ENCODE data around the gene ZNF227.
"Not testable (repeated sequence)": the region's sequence is repeated elsewhere in the genome, so short reads cannot be mapped to it uniquely, and the experiment has no call there.

Gene ZNF227

GRCh38 chr19:44212250-44212865 lies at the start of gene ZNF227:
Gene ZNF227 (plus strand): TSS chr19:44212532. CDS start chr19:44217793, 5,261 bp downstream.
- DNase-seq (ENCODE audit: low read depth in 2 of 2), result peak; percentile 94 to 95

GRCh38 chr19:44163789-44164188 lies 48.5 kb upstream of the ZNF227 start:
- DNase-seq (ENCODE audit: low read depth in 2 of 2), result no peak

GRCh38 chr19:44164327-44164672 lies 48.0 kb upstream of the ZNF227 start:
- no peak for DNase-seq (ENCODE audit: low read depth in 2 of 2)

GRCh38 chr19:44164673-44165512 lies 47.4 kb upstream of the ZNF227 start, which contains the start of gene ZNF226:
Gene ZNF226 (plus strand): TSS chr19:44165100. CDS start chr19:44170081, 4,981 bp downstream.
- peak; percentile 96 to 97 for DNase-seq (ENCODE audit: low read depth in 2 of 2)

GRCh38 chr19:44170660-44171059 lies 41.7 kb upstream of the ZNF227 start:
- DNase-seq (ENCODE audit: low read depth in 2 of 2), result not testable (repeated sequence)

GRCh38 chr19:44176590-44176989 lies 35.7 kb upstream of the ZNF227 start:
- DNase-seq (ENCODE audit: low read depth in 2 of 2), result no peak

- no peak for DNase-seq (ENCODE audit: low read depth in 2 of 2)
Observed at GRCh38 chr19:44180968-44181367, 31.4 kb upstream of the ZNF227 start.

GRCh38 chr19:44182145-44182544 lies 30.2 kb upstream of the ZNF227 start:
- no peak for DNase-seq (ENCODE audit: low read depth in 2 of 2)

GRCh38 chr19:44190020-44190419 lies 22.3 kb upstream of the ZNF227 start:
- no peak for DNase-seq (ENCODE audit: low read depth in 2 of 2)

GRCh38 chr19:44192127-44192526 lies 20.2 kb upstream of the ZNF227 start:
- no peak for DNase-seq (ENCODE audit: low read depth in 2 of 2)

GRCh38 chr19:44196772-44197171 lies 15.6 kb upstream of the ZNF227 start:
- DNase-seq (ENCODE audit: low read depth in 2 of 2), result no peak

GRCh38 chr19:44202470-44202869 lies 9.9 kb upstream of the ZNF227 start:
- DNase-seq (ENCODE audit: low read depth in 2 of 2), result no peak

GRCh38 chr19:44202974-44203373 lies 9.4 kb upstream of the ZNF227 start:
- no peak for DNase-seq (ENCODE audit: low read depth in 2 of 2)

GRCh38 chr19:44203877-44204276 lies 8.5 kb upstream of the ZNF227 start:
- DNase-seq (ENCODE audit: low read depth in 2 of 2), result not testable (repeated sequence)

- no peak for DNase-seq (ENCODE audit: low read depth in 2 of 2)
Observed at GRCh38 chr19:44204772-44205171, 7.6 kb upstream of the ZNF227 start.

- peak; percentile 91 for DNase-seq (ENCODE audit: low read depth in 2 of 2)
Observed at GRCh38 chr19:44207126-44207803, 5.1 kb upstream of the ZNF227 start.

GRCh38 chr19:44212866-44213346 lies 574 bp downstream of the ZNF227 start:
- DNase-seq (ENCODE audit: low read depth in 2 of 2), result no peak

GRCh38 chr19:44219926-44220325 lies 7.6 kb downstream of the ZNF227 start:
- not testable (repeated sequence) for DNase-seq (ENCODE audit: low read depth in 2 of 2)

GRCh38 chr19:44220761-44221160 lies 8.4 kb downstream of the ZNF227 start:
- DNase-seq (ENCODE audit: low read depth in 2 of 2), result not testable (repeated sequence)

GRCh38 chr19:44221291-44221690 lies 9.0 kb downstream of the ZNF227 start:
- not testable (repeated sequence) for DNase-seq (ENCODE audit: low read depth in 2 of 2)

- DNase-seq (ENCODE audit: low read depth in 2 of 2), result no peak
Observed at GRCh38 chr19:44228318-44228717, 16.0 kb downstream of the ZNF227 start.

- DNase-seq (ENCODE audit: low read depth in 2 of 2), result no peak
Observed at GRCh38 chr19:44232867-44233266, 20.5 kb downstream of the ZNF227 start.
